ENCODE data around the gene S100A5.

The S100A5 gene

GRCh38 chr1:153503766-153504165, 37.0 kb downstream of the S100A5 start:
- no peak for DNase-seq

GRCh38 chr1:153498746-153499145, 42.0 kb downstream of the S100A5 start:
- DNase-seq = no peak

GRCh38 chr1:153495536-153495935, 45.2 kb downstream of the S100A5 start:
- DNase-seq = no peak

- peak; percentile 25 to 69 (median 64) for DNase-seq
Observed at GRCh38 chr1:153494976-153495535, 45.7 kb downstream of the S100A5 start.

- no peak for DNase-seq
Observed at GRCh38 chr1:153493343-153493960, 47.3 kb downstream of the S100A5 start.

GRCh38 chr1:153490272-153491051, 50.3 kb downstream of the S100A5 start:
- DNase-seq = peak in 1 of 6 experiments; percentile 14

- DNase-seq = no peak
Observed at GRCh38 chr1:153488731-153489130, 52.0 kb downstream of the S100A5 start.

GRCh38 chr1:153487707-153488106, 53.0 kb downstream of the S100A5 start:
- no peak for DNase-seq
